HepG2 (cell line): ENCODE data around the gene NRDE2. TPM values are rescaled to one million over a fixed set of nuclear protein-coding genes. Genes with fewer than 3 reads are reported as not detected.
A peak's percentile ranks its signal among the peaks of the same experiment; 100 is the strongest.

Source experiments
- ATAC-seq: fragments of 200-7000 bp; cut with Tn5 transposase; 3 replicates; pipeline ENCODE4 v1.9.1; 2020; ENCODE audit warnings: mild to moderate bottlenecking, moderate library complexity
- BruUV-seq: library from RNA; stranded (reverse); fragments of 400-500 nt; replicated peaks from 2 replicates; lab custom pipeline; 2021; lab: Mats Ljungman, UMichigan
- CTCF ChIA-PET: fragments of 300-600 bp; formaldehyde crosslinking; extraction: SDS; loops from one replicate; lab custom pipeline; 2021; ENCODE audit warnings: low total read pairs, inconsistent platforms, low intra/inter-chr PET ratio; lab: Yijun Ruan, JAX
- POLR2A ChIA-PET: fragments of 350-600 bp; sonication (Branson Sonifier 250); formaldehyde crosslinking; loops from one replicate; lab custom pipeline; 2020; ENCODE audit warnings: antibody characterized with exemption, inconsistent platforms; lab: Yijun Ruan, JAX
- DNase-seq: peaks from one replicate; pipeline ENCODE4 v3.0.0-alpha.2; 2015; ENCODE audit warnings: low spot score
- FAIRE-seq: peaks from 3 replicates; lab custom pipeline; 2011; peaks lifted over from hg19 to GRCh38; lab: Jason Lieb, UNC
- H2AFZ ChIP-seq: one replicate; pipeline ENCODE4 v1.6.1; 2011; ENCODE audit warnings: low read length, inconsistent platforms
- H3K27ac ChIP-seq: fragments of 300-600 bp; 3 replicates; pipeline ENCODE4 v1.8.0; 2011; ENCODE audit warnings: mixed run types, mild to moderate bottlenecking, mixed read lengths, low read length, inconsistent platforms; ENCODE audit not compliant: insufficient read depth; ENCODE audit errors: extremely low read length
- H3K27me3 ChIP-seq, 2 experiments: fragments of 200-600 bp in 1 of 2; 2 replicates in 1 of 2; 3 replicates in 1 of 2; pipeline versions ENCODE4 v1.6.0 to v1.8.0; 2011; ENCODE audit warnings: low read length in 2 of 2, mild to moderate bottlenecking in 2 of 2, moderate library complexity in 2 of 2, inconsistent platforms in 1 of 2; ENCODE audit not compliant: insufficient read depth in 2 of 2, control insufficient read depth in 1 of 2
- H3K36me3 ChIP-seq, 2 experiments: fragments of 200-600 bp in 1 of 2; replicated peaks in 1 of 2; 2 replicates in 1 of 2; 3 replicates in 1 of 2; pipeline versions ENCODE4 v1.5.1 to v1.8.0; 2011; ENCODE audit warnings: low read length in 2 of 2, inconsistent platforms in 1 of 2; ENCODE audit not compliant: insufficient read depth in 2 of 2, control insufficient read depth in 1 of 2
- H3K4me1 ChIP-seq: 2 replicates; pipeline ENCODE4 v1.5.1; 2012; ENCODE audit warnings: low read length, inconsistent platforms; ENCODE audit not compliant: insufficient read depth
- H3K4me2 ChIP-seq: 2 replicates; pipeline ENCODE4 v1.6.0; 2011; ENCODE audit warnings: low read depth, low read length, inconsistent platforms
- H3K4me3 ChIP-seq, 3 experiments: fragments of 200-600 bp in 1 of 3; sonication (generic), shearing (Covaris generic) in 1 of 3; replicated peaks in 1 of 3; 2 replicates each; pipeline ENCODE4 v1.5.1; 2011 to 2016; ENCODE audit warnings: low read length in 3 of 3, inconsistent platforms in 2 of 3, low read depth in 2 of 3, mild to moderate bottlenecking in 2 of 3, control low read depth in 1 of 3, mixed read lengths in 1 of 3; ENCODE audit not compliant: insufficient read depth in 1 of 3
- H3K79me2 ChIP-seq: one replicate; pipeline ENCODE4 v1.6.1; 2011; ENCODE audit warnings: low read length, inconsistent platforms; ENCODE audit not compliant: insufficient read depth
- H3K9ac ChIP-seq: 2 replicates; pipeline ENCODE4 v1.6.0; 2011; ENCODE audit warnings: mild to moderate bottlenecking, low read depth, low read length, inconsistent platforms; ENCODE audit not compliant: insufficient read depth
- H3K9me3 ChIP-seq: 2 replicates; pipeline ENCODE4 v1.5.1; 2012; ENCODE audit warnings: mild to moderate bottlenecking, low read length
- H4K20me1 ChIP-seq: 2 replicates; pipeline ENCODE4 v1.6.0; 2011; ENCODE audit warnings: inconsistent platforms, mild to moderate bottlenecking, low read length, moderate library complexity; ENCODE audit not compliant: insufficient read depth
- POGK ChIP-seq: sonication (generic); formaldehyde crosslinking; conservative IDR thresholded peaks from 2 replicates; pipeline ENCODE4 v1.8.0; 2022; ENCODE audit warnings: mild to moderate bottlenecking, moderate library complexity, missing genetic modification reagents
- POGZ ChIP-seq: sonication (generic); formaldehyde crosslinking; IDR thresholded peaks from 2 replicates; pipeline ENCODE4 v1.4.0; 2020; ENCODE audit warnings: mild to moderate bottlenecking, missing genetic modification reagents
- RFXANK ChIP-seq: IDR thresholded peaks from 2 replicates; pipeline ENCODE4 v1.6.1; 2016
- ZBTB1 ChIP-seq: sonication (generic); formaldehyde crosslinking; IDR thresholded peaks from 2 replicates; pipeline ENCODE4 v1.4.0; 2020; ENCODE audit warnings: missing genetic modification reagents, borderline replicate concordance
- ZFP36L2 ChIP-seq: sonication (generic); formaldehyde crosslinking; IDR thresholded peaks from 2 replicates; pipeline ENCODE4 v1.4.0; 2020; ENCODE audit warnings: missing genetic modification reagents
- ZNF101 ChIP-seq: sonication (generic); formaldehyde crosslinking; IDR thresholded peaks from 2 replicates; pipeline ENCODE4 v1.4.0; 2020; ENCODE audit warnings: mild to moderate bottlenecking, low read depth, missing genetic modification reagents, borderline replicate concordance
- ZNF326 ChIP-seq: sonication (generic); formaldehyde crosslinking; IDR thresholded peaks from 2 replicates; pipeline ENCODE4 v1.4.0; 2020; ENCODE audit warnings: missing genetic modification reagents, borderline replicate concordance
- ZNF75D ChIP-seq: sonication (generic); formaldehyde crosslinking; IDR thresholded peaks from 2 replicates; pipeline ENCODE4 v1.8.1; 2023; ENCODE audit warnings: missing genetic modification reagents, mild to moderate bottlenecking, borderline replicate concordance
- WGBS: methylation state at CpG from one replicate; pipeline ENCODE4 v1.1.6; 2017; ENCODE audit warnings: low lambda C conversion rate; 5-methylcytosine and 5-hydroxymethylcytosine counted together
- in situ Hi-C: cut with HindIII; loops from 2 replicates; pipeline ENCODE4 v1.10.0; 2017; ENCODE audit warnings: low pct_unique_long_range_greater_than_20kb; ENCODE audit not compliant: extremely low pct_ligation_motif_present
- intact Hi-C: fragments of 100-400 bp; cut with micrococcal nuclease; formaldehyde crosslinking; loops from one replicate; pipeline ENCODE4 v1.10.0; 2022; ENCODE audit not compliant: unreplicated experiment
- polyA plus RNA-seq, 8 experiments: library from polyadenylated mRNA; depleted of rRNA in 3 of 8; stranded (reverse) in 7 of 8; unstranded in 1 of 8; fragments of >200 nt; fragmentation: Illumina TruSeq in 4 of 8; extraction: Trizol in 4 of 8; gene quantifications; 2 replicates each; pipeline versions ENCODE4 v1.2.1 to v1.2.3, GENCODE V29; 2011 to 2016; ENCODE audit warnings: low read depth in 4 of 8, missing spikeins in 1 of 8, mixed read lengths in 1 of 8; ENCODE audit not compliant: insufficient read depth in 1 of 8
- total RNA-seq, 5 experiments: library from RNA; depleted of rRNA; stranded (reverse); fragments of >200 nt; fragmentation: Illumina TruSeq; extraction: Trizol; gene quantifications; 2 replicates each; pipeline ENCODE4 v1.2.3, GENCODE V29; 2016; ENCODE audit warnings: low read depth in 1 of 5

NRDE2 gene
- total and polyA plus RNA-seq, 2 of the 13 experiments (the other 11 are each of a cell fraction or from before 2014, with no cell fraction given): 5.6 to 12.5 TPM

GRCh38 chr14:90381011-90381786, 49.5 kb upstream of the NRDE2 start:
- no TSS peak for BruUV-seq
- no peak for TF ChIP-seq ZNF326 (CRISPR knock-in tag)
- no peak for TF ChIP-seq ZNF75D
- no peak for TF ChIP-seq ZBTB1
- TF ChIP-seq RFXANK: no peak
- no peak for TF ChIP-seq POGZ (CRISPR knock-in tag)
- no peak for TF ChIP-seq ZFP36L2
- no peak for TF ChIP-seq ZNF101 (CRISPR knock-in tag)
- no peak for TF ChIP-seq POGK (CRISPR knock-in tag)
- ChIA-PET CTCF (no interaction called here), POLR2A (interaction anchor here (1.3 to 8.4 kb wide), 5 partner anchors 12 to 32 kb away, joined by 3 to 105 read pairs (median 6); partner anchors contain the start of gene CALM1)
- Histone ChIP-seq H3K4me2 (peak overlapping the region; percentile 98), H4K20me1 (no peaks in the 10 kb centered on the region), H3K27ac (peak overlapping the region; percentile 96), H3K27me3 (no peaks in the 10 kb centered on the region; a peak in 1 of 5 replicates), H3K36me3 (no peaks in the 10 kb centered on the region), H2AFZ (no peak overlapping the region), H3K4me1 (peaks cover 27% of the 10 kb centered on the region), H3K9ac (peak overlapping the region; percentile 96; the same call in 1 of the 2 replicates), H3K4me3 (peak overlapping the region; percentile 53 to 79 (median 71); a peak in 4 of 6 replicates), H3K79me2 (no peaks in the 10 kb centered on the region), H3K9me3 (no peaks in the 10 kb centered on the region)
- FAIRE-seq (no peak), ATAC-seq (no peak), DNase-seq (peak; percentile 24)
- in situ Hi-C loops: no loop called here
- intact Hi-C loops: no loop called here
- 43% methylated on average over 8 of the region's 8 CpGs for WGBS
